ENCODE measurements around the gene ZBED6.

ZBED6 gene

DNA sequence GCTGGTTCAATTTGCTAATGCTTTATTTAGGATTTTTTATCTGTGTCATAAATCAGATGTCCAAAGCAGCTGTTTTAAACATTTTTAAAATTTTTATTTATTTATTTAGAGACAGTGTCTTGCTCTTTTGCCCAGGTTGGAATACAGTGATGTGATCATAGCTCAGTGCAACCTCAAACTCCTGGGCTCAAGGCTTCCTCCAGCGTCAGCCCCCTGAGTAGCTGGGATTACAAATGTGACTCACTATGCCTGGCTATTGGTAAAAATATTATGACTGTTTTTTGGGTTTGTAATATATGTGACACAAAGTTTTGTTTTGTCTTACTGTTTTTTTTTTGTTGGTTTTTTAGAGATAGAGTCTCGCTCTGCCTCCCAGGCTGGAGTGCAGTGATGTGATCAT is 11.8 kb downstream of the ZBED6 start:
- Histone ChIP-seq H4K8ac (ENCODE audit: low read length) (no peak overlapping the region), H3K9ac (ENCODE audit: low read length) (peak overlapping the region; percentile 10), H3K4me3 (ENCODE audit: insufficient read depth in 1 of 2, low read depth in 1 of 2, low read length in 2 of 2) (no peak overlapping the region), H2BK120ac (ENCODE audit: low read depth, low read length) (no peak overlapping the region), H3K4me1 (ENCODE audit: control insufficient read depth, insufficient read depth, low read depth, low read length) (peaks cover 2% of the 10 kb centered on the region), H3K4me2 (ENCODE audit: low read length, poor library complexity, severe bottlenecking) (no peak overlapping the region), H3K27me3 (ENCODE audit: control insufficient read depth in 1 of 2, insufficient read depth in 1 of 2, low read length in 2 of 2) (no peaks in the 10 kb centered on the region), H3K9me3 (ENCODE audit: control insufficient read depth, low read length) (no peaks in the 10 kb centered on the region), H3K27ac (ENCODE audit: low read length, poor library complexity, severe bottlenecking) (no peak overlapping the region), H2AFZ (ENCODE audit: low read depth, low read length) (no peak overlapping the region), H3K18ac (ENCODE audit: low read depth in 1 of 2, low read length in 2 of 2) (no peak overlapping the region), H2AK5ac (ENCODE audit: low read length, severe bottlenecking) (no peak overlapping the region), H3K14ac (ENCODE audit: low read length in 2 of 2) (no peak overlapping the region), H3K4ac (ENCODE audit: low read depth in 1 of 2, low read length in 2 of 2) (no peak overlapping the region), H2BK5ac (ENCODE audit: low read depth, low read length, poor library complexity, severe bottlenecking) (no peak overlapping the region), H2BK15ac (ENCODE audit: low read depth, poor library complexity, severe bottlenecking) (no peak overlapping the region), H3K79me1 (replicated peaks; ENCODE audit: low read length, poor library complexity, severe bottlenecking) (no peaks in the 10 kb centered on the region), H2BK12ac (ENCODE audit: low read length in 2 of 2) (no peak overlapping the region), H3K36me3 (ENCODE audit: control insufficient read depth in 1 of 2, insufficient read depth in 2 of 2, low read depth in 1 of 2, low read length in 2 of 2) (peaks cover 27 to 60% of the 10 kb centered on the region in 2 experiments), H4K91ac (ENCODE audit: low read length) (no peak overlapping the region), H3K23ac (ENCODE audit: low read length in 2 of 2) (no peak overlapping the region)
- WGBS: 96% methylated on average over 2 of the region's 2 CpGs
- DNase-seq: no peak

GRCh38 chr1:203813581-203814341 is 18.3 kb downstream of the ZBED6 start:
- H2BK120ac ChIP-seq (ENCODE audit: low read depth, low read length): no peak overlapping the region
- no peak overlapping the region for H2BK5ac ChIP-seq (ENCODE audit: low read depth, low read length, poor library complexity, severe bottlenecking)
- no peak overlapping the region for H2AK5ac ChIP-seq (ENCODE audit: low read length, severe bottlenecking)
- H4K8ac ChIP-seq (ENCODE audit: low read length): no peak overlapping the region
- no peak overlapping the region for H3K18ac ChIP-seq (ENCODE audit: low read depth in 1 of 2, low read length in 2 of 2)
- H3K4me2 ChIP-seq (ENCODE audit: low read length, poor library complexity, severe bottlenecking): no peak overlapping the region
- no peak overlapping the region for H3K23ac ChIP-seq (ENCODE audit: low read length in 2 of 2)
- H3K36me3 ChIP-seq (ENCODE audit: control insufficient read depth in 1 of 2, insufficient read depth in 2 of 2, low read depth in 1 of 2, low read length in 2 of 2): peaks cover 23 to 78% of the 10 kb centered on the region in 2 experiments
- no peak overlapping the region for H3K4me3 ChIP-seq (ENCODE audit: insufficient read depth in 1 of 2, low read depth in 1 of 2, low read length in 2 of 2)
- H2BK15ac ChIP-seq (ENCODE audit: low read depth, poor library complexity, severe bottlenecking): no peak overlapping the region
- no peak overlapping the region for H2BK12ac ChIP-seq (ENCODE audit: low read length in 2 of 2)
- no peak overlapping the region for H2AFZ ChIP-seq (ENCODE audit: low read depth, low read length)
- H3K9ac ChIP-seq (ENCODE audit: low read length): no peak overlapping the region
- H3K9me3 ChIP-seq (ENCODE audit: control insufficient read depth, low read length): no peaks in the 10 kb centered on the region
- H3K4ac ChIP-seq (ENCODE audit: low read depth in 1 of 2, low read length in 2 of 2): no peak overlapping the region
- H3K27ac ChIP-seq (ENCODE audit: low read length, poor library complexity, severe bottlenecking): no peak overlapping the region
- H3K79me1 ChIP-seq (replicated peaks; ENCODE audit: low read length, poor library complexity, severe bottlenecking): peaks cover 5% of the 10 kb centered on the region
- WGBS: 100% methylated on average over 2 of the region's 2 CpGs
- H3K14ac ChIP-seq (ENCODE audit: low read length in 2 of 2): no peak overlapping the region
- no peaks in the 10 kb centered on the region for H3K4me1 ChIP-seq (ENCODE audit: control insufficient read depth, insufficient read depth, low read depth, low read length)
- H4K91ac ChIP-seq (ENCODE audit: low read length): no peak overlapping the region
- DNase-seq: no peak
- H3K27me3 ChIP-seq (ENCODE audit: control insufficient read depth in 1 of 2, insufficient read depth in 1 of 2, low read length in 2 of 2): no peaks in the 10 kb centered on the region

DNA sequence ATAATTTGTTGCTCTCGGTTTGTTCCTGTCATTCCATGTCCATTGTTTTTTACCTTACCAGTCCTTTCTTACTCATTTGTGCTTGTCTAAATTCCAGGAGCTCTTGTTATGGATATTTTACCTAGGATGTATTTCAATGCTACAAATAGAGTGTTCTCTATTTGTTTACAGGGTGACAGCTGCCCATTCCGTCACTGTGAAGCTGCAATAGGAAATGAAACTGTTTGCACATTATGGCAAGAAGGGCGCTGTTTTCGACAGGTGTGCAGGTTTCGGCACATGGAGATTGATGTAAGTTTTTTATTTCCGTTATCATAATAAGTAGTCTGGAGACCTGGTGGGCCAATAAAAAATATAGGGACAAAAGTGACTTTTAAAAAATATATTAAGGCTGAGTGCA is 23.0 kb downstream of the ZBED6 start:
- H3K79me1 ChIP-seq (replicated peaks; ENCODE audit: low read length, poor library complexity, severe bottlenecking): peaks cover 7% of the 10 kb centered on the region
- no peak overlapping the region for H2BK5ac ChIP-seq (ENCODE audit: low read depth, low read length, poor library complexity, severe bottlenecking)
- no peak overlapping the region for H3K18ac ChIP-seq (ENCODE audit: low read depth in 1 of 2, low read length in 2 of 2)
- H2BK120ac ChIP-seq (ENCODE audit: low read depth, low read length): no peak overlapping the region
- no peak overlapping the region for H3K9ac ChIP-seq (ENCODE audit: low read length)
- no peaks in the 10 kb centered on the region for H3K9me3 ChIP-seq (ENCODE audit: control insufficient read depth, low read length)
- H3K27me3 ChIP-seq (ENCODE audit: control insufficient read depth in 1 of 2, insufficient read depth in 1 of 2, low read length in 2 of 2): no peaks in the 10 kb centered on the region
- no peak overlapping the region for H2AFZ ChIP-seq (ENCODE audit: low read depth, low read length)
- no peak overlapping the region for H3K4me3 ChIP-seq (ENCODE audit: insufficient read depth in 1 of 2, low read depth in 1 of 2, low read length in 2 of 2)
- no peak overlapping the region for H3K4me2 ChIP-seq (ENCODE audit: low read length, poor library complexity, severe bottlenecking)
- peaks cover 45 to 91% of the 10 kb centered on the region in 2 experiments for H3K36me3 ChIP-seq (ENCODE audit: control insufficient read depth in 1 of 2, insufficient read depth in 2 of 2, low read depth in 1 of 2, low read length in 2 of 2)
- 98% methylated on average over 5 of the region's 6 CpGs for WGBS
- no peak overlapping the region for H3K23ac ChIP-seq (ENCODE audit: low read length in 2 of 2)
- no peak overlapping the region for H3K4ac ChIP-seq (ENCODE audit: low read depth in 1 of 2, low read length in 2 of 2)
- H2BK12ac ChIP-seq (ENCODE audit: low read length in 2 of 2): no peak overlapping the region
- no peak overlapping the region for H2AK5ac ChIP-seq (ENCODE audit: low read length, severe bottlenecking)
- H3K4me1 ChIP-seq (ENCODE audit: control insufficient read depth, insufficient read depth, low read depth, low read length): no peaks in the 10 kb centered on the region
- no peak overlapping the region for H4K91ac ChIP-seq (ENCODE audit: low read length)
- no peak overlapping the region for H3K14ac ChIP-seq (ENCODE audit: low read length in 2 of 2)
- no peak overlapping the region for H4K8ac ChIP-seq (ENCODE audit: low read length)
- H3K27ac ChIP-seq (ENCODE audit: low read length, poor library complexity, severe bottlenecking): no peak overlapping the region
- H2BK15ac ChIP-seq (ENCODE audit: low read depth, poor library complexity, severe bottlenecking): no peak overlapping the region
- no peak for DNase-seq

DNA sequence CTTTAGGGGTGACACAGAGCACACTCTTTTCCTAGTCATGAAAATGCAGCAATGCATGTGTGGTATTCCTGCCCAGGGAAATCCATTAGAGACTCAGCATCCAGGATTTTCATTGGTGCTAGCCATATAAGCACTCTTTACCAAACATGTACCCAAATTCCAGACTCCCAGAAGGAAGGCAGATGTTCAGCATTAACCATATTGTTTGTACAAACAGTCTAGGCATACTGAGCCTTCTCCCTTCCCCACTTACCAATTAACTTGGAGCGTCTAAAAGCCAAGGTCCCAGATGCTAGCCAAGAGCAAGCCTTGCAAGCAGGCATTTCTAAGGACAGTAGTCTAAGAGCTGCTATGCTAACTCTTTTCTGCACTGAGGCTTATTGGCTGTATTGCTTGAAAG is 27.9 kb downstream of the ZBED6 start:
- Histone ChIP-seq H2BK12ac (ENCODE audit: low read length in 2 of 2) (no peak overlapping the region), H3K4me1 (ENCODE audit: control insufficient read depth, insufficient read depth, low read depth, low read length) (no peaks in the 10 kb centered on the region), H3K9ac (ENCODE audit: low read length) (no peak overlapping the region), H4K8ac (ENCODE audit: low read length) (no peak overlapping the region), H3K36me3 (ENCODE audit: control insufficient read depth in 1 of 2, insufficient read depth in 2 of 2, low read depth in 1 of 2, low read length in 2 of 2) (peaks cover 40 to 89% of the 10 kb centered on the region in 2 experiments), H3K14ac (ENCODE audit: low read length in 2 of 2) (no peak overlapping the region), H3K79me1 (replicated peaks; ENCODE audit: low read length, poor library complexity, severe bottlenecking) (peaks cover 3% of the 10 kb centered on the region), H2AK5ac (ENCODE audit: low read length, severe bottlenecking) (no peak overlapping the region), H3K27ac (ENCODE audit: low read length, poor library complexity, severe bottlenecking) (no peak overlapping the region), H2BK15ac (ENCODE audit: low read depth, poor library complexity, severe bottlenecking) (no peak overlapping the region), H3K4me3 (ENCODE audit: insufficient read depth in 1 of 2, low read depth in 1 of 2, low read length in 2 of 2) (no peak overlapping the region), H2AFZ (ENCODE audit: low read depth, low read length) (no peak overlapping the region), H4K91ac (ENCODE audit: low read length) (no peak overlapping the region), H2BK120ac (ENCODE audit: low read depth, low read length) (no peak overlapping the region), H3K9me3 (ENCODE audit: control insufficient read depth, low read length) (no peaks in the 10 kb centered on the region), H2BK5ac (ENCODE audit: low read depth, low read length, poor library complexity, severe bottlenecking) (no peak overlapping the region), H3K4ac (ENCODE audit: low read depth in 1 of 2, low read length in 2 of 2) (no peak overlapping the region), H3K4me2 (ENCODE audit: low read length, poor library complexity, severe bottlenecking) (no peak overlapping the region), H3K18ac (ENCODE audit: low read depth in 1 of 2, low read length in 2 of 2) (no peak overlapping the region), H3K23ac (ENCODE audit: low read length in 2 of 2) (no peak overlapping the region), H3K27me3 (ENCODE audit: control insufficient read depth in 1 of 2, insufficient read depth in 1 of 2, low read length in 2 of 2) (no peaks in the 10 kb centered on the region)
- WGBS: 100% methylated on average over 1 of the region's 1 CpG
- DNase-seq: no peak

All from mesenchymal stem cell (in vitro differentiated cells and primary cell).